DND-41 (cell line): ENCODE measurements around the gene ATP9A.

Source experiments
- ATAC-seq: fragments of 200-7000 bp; cut with Tn5 transposase; 3 replicates; pipeline ENCODE4 v1.9.1; 2021; ENCODE audit warnings: low read depth; ENCODE audit not compliant: insufficient read depth
- DNase-seq: peaks from one replicate; pipeline ENCODE4 v3.0.0-alpha.2; 2020
- H2AFZ ChIP-seq: 2 replicates; pipeline ENCODE4 v1.6.0; 2012; ENCODE audit warnings: low read depth, low read length
- H3K27ac ChIP-seq: 2 replicates; pipeline ENCODE4 v1.5.1; 2012; ENCODE audit warnings: low read length, inconsistent platforms
- H3K27me3 ChIP-seq: fragments of 200-600 bp; sonication (generic); 2 replicates; pipeline ENCODE4 v1.6.0; 2012; ENCODE audit warnings: low read length, mild to moderate bottlenecking, inconsistent platforms; ENCODE audit not compliant: insufficient read depth, poor library complexity
- H3K36me3 ChIP-seq: 2 replicates; pipeline ENCODE4 v1.5.1; 2012; ENCODE audit warnings: low read length, inconsistent platforms; ENCODE audit not compliant: insufficient read depth
- H3K4me1 ChIP-seq: 2 replicates; pipeline ENCODE4 v1.5.1; 2012; ENCODE audit warnings: mild to moderate bottlenecking, low read length; ENCODE audit not compliant: insufficient read depth
- H3K4me2 ChIP-seq: 2 replicates; pipeline ENCODE4 v1.6.0; 2012; ENCODE audit warnings: mild to moderate bottlenecking, moderate library complexity, low read length, inconsistent platforms; ENCODE audit not compliant: insufficient read depth
- H3K4me3 ChIP-seq, 2 experiments: fragments of 200-600 bp in 1 of 2; shearing (Covaris generic) in 1 of 2; 2 replicates each; pipeline ENCODE4 v1.5.1; 2012 to 2016; ENCODE audit warnings: inconsistent platforms in 2 of 2, low read length in 2 of 2, mild to moderate bottlenecking in 2 of 2, low read depth in 1 of 2, moderate library complexity in 1 of 2
- H3K79me2 ChIP-seq: 2 replicates; pipeline ENCODE4 v1.6.0; 2012; ENCODE audit warnings: low read length, inconsistent platforms; ENCODE audit not compliant: insufficient read depth
- H3K9ac ChIP-seq: 2 replicates; pipeline ENCODE4 v1.6.0; 2012; ENCODE audit warnings: low read depth, mild to moderate bottlenecking, inconsistent platforms, low read length, moderate library complexity
- H3K9me3 ChIP-seq: 2 replicates; pipeline ENCODE4 v1.5.1; 2012; ENCODE audit warnings: low read length, moderate library complexity, mild to moderate bottlenecking, inconsistent platforms; ENCODE audit not compliant: insufficient read depth, severe bottlenecking
- H4K20me1 ChIP-seq: 2 replicates; pipeline ENCODE4 v1.6.0; 2012; ENCODE audit warnings: low read length; ENCODE audit not compliant: insufficient read depth
- EZH2 ChIP-seq: IDR thresholded peaks from 3 replicates; pipeline ENCODE4 v1.6.1; 2012; ENCODE audit warnings: borderline replicate concordance, low read depth, mild to moderate bottlenecking, moderate library complexity, low read length, inconsistent platforms; ENCODE audit not compliant: severe bottlenecking
- TF ChIP-seq, protein P1 (sequence below): IDR thresholded peaks from 2 replicates; pipeline ENCODE4 v1.5.1; 2012; ENCODE audit warnings: borderline replicate concordance, low read length, moderate library complexity, mild to moderate bottlenecking; ENCODE audit not compliant: poor library complexity, severe bottlenecking; ENCODE audit errors: extremely low read depth

The ATP9A gene

DNA sequence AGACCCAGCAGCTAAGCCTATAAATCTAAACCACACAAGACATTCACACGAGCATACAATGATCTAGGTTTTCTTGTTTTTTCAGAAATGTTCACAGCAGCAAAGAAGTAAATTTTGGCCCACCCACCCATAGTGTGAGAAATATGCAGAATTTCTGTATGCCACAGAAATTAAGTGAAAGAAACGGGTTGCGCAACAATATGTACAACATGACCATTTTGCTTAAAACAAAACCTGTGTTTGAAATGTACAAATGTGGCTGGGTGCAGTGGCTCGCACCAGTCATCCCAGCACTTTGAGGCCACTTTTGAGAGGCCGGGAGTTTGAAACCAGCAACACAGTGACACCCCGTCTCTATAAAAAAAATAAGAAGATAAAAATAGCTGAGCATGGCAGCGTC is 24.8 kb upstream of the ATP9A start:
- Histone ChIP-seq H4K20me1 (no peaks in the 10 kb centered on the region), H3K36me3 (no peaks in the 10 kb centered on the region), H3K4me3 (no peak overlapping the region), H3K79me2 (no peaks in the 10 kb centered on the region), H2AFZ (no peak overlapping the region), H3K9ac (no peak overlapping the region), H3K27ac (no peak overlapping the region), H3K27me3 (no peaks in the 10 kb centered on the region), H3K4me1 (no peaks in the 10 kb centered on the region), H3K4me2 (no peak overlapping the region), H3K9me3 (no peaks in the 10 kb centered on the region)
- no peak for ATAC-seq
- TF ChIP-seq, protein P1, sequence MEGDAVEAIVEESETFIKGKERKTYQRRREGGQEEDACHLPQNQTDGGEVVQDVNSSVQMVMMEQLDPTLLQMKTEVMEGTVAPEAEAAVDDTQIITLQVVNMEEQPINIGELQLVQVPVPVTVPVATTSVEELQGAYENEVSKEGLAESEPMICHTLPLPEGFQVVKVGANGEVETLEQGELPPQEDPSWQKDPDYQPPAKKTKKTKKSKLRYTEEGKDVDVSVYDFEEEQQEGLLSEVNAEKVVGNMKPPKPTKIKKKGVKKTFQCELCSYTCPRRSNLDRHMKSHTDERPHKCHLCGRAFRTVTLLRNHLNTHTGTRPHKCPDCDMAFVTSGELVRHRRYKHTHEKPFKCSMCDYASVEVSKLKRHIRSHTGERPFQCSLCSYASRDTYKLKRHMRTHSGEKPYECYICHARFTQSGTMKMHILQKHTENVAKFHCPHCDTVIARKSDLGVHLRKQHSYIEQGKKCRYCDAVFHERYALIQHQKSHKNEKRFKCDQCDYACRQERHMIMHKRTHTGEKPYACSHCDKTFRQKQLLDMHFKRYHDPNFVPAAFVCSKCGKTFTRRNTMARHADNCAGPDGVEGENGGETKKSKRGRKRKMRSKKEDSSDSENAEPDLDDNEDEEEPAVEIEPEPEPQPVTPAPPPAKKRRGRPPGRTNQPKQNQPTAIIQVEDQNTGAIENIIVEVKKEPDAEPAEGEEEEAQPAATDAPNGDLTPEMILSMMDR: no peak
- TF ChIP-seq EZH2: no peak
- DNase-seq: no peak

DNA sequence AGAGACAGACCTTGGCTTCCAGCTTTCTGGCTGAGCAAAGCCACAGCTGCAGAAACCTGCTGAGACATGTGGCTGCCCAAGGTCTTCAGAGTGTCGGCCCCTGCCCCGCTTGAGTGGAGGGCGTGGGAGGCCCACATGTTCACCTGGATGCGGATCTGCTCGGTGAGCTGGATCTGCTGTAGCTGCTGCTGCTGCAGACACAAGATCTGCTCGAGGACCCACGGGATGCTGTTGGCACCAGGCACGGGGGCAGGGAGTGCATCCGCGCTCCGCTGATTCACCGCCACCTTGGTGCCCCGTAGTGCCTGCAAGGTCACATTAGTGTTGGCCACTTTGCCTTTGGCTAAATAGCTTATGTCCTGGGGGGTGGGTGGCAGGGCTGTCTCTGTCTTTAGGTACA is 23.4 kb upstream of the ATP9A start:
- no peak for TF ChIP-seq EZH2
- TF ChIP-seq, protein P1: no peak
- no peak overlapping the region for H3K9ac ChIP-seq
- H3K4me3 ChIP-seq: no peak overlapping the region
- H3K27me3 ChIP-seq: no peaks in the 10 kb centered on the region
- H3K4me1 ChIP-seq: no peaks in the 10 kb centered on the region
- no peak overlapping the region for H2AFZ ChIP-seq
- ATAC-seq (no peak), DNase-seq (no peak)
- H3K27ac ChIP-seq: no peak overlapping the region
- H3K4me2 ChIP-seq: no peak overlapping the region
- no peaks in the 10 kb centered on the region for H3K79me2 ChIP-seq
- H4K20me1 ChIP-seq: no peaks in the 10 kb centered on the region
- H3K9me3 ChIP-seq: no peaks in the 10 kb centered on the region
- H3K36me3 ChIP-seq: no peaks in the 10 kb centered on the region

DNA sequence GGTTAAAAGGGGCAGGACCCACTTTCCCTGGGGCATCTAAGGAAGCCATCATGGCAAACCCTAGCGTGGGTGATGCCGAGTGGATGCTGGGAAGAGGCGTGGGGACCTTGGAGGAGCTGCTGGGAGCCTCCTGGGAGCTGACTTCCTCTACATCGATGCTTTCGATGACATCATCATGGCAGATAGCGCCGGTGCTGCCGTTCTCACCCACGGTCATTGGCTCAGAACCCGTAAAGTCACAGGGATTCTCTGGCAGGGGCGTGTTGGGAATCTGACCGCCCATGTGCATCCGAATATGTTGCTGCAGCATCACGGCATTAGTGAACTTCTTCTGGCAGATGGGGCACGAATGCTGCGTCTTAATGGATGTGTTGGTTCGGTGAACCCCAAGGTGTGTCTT is 22.1 kb upstream of the ATP9A start:
- no peak for ATAC-seq
- Histone ChIP-seq H3K9me3 (no peaks in the 10 kb centered on the region), H3K4me2 (no peak overlapping the region), H3K4me1 (no peaks in the 10 kb centered on the region), H3K27ac (no peak overlapping the region), H3K4me3 (no peak overlapping the region), H3K9ac (no peak overlapping the region), H3K79me2 (no peaks in the 10 kb centered on the region), H3K27me3 (no peaks in the 10 kb centered on the region), H2AFZ (no peak overlapping the region), H3K36me3 (no peaks in the 10 kb centered on the region), H4K20me1 (no peaks in the 10 kb centered on the region)
- TF ChIP-seq EZH2: no peak
- TF ChIP-seq, protein P1: no peak
- no peak for DNase-seq

DNA sequence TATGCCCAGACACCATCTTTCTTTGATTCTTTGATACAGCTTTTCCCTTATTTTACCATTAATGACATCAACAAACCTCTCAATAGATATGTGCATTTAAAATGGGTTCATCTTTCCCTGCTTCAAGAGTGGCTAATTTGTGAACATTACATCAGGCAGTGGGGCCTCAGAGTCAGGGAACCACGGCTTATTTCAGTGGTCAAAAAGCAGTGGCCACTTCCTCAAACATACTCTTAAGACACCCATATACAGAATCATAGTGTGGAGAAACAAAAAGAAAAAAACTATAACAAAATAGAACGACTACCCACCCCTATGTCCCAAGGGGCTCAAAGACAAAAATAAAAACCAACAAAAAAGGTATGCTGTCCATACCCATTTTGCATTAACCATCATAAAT is 21.2 kb upstream of the ATP9A start:
- H3K36me3 ChIP-seq: no peaks in the 10 kb centered on the region
- no peak overlapping the region for H3K4me3 ChIP-seq
- H3K9me3 ChIP-seq: no peaks in the 10 kb centered on the region
- no peaks in the 10 kb centered on the region for H3K4me1 ChIP-seq
- no peak overlapping the region for H3K9ac ChIP-seq
- H3K27ac ChIP-seq: no peak overlapping the region
- no peak overlapping the region for H2AFZ ChIP-seq
- H3K4me2 ChIP-seq: no peak overlapping the region
- DNase-seq (no peak), ATAC-seq (no peak)
- no peaks in the 10 kb centered on the region for H3K27me3 ChIP-seq
- no peaks in the 10 kb centered on the region for H4K20me1 ChIP-seq
- TF ChIP-seq EZH2: no peak
- TF ChIP-seq, protein P1: no peak
- no peaks in the 10 kb centered on the region for H3K79me2 ChIP-seq
